Measurements from ENCODE around the gene MEIS2.

MEIS2 gene

GRCh38 chr15:37037850-37038715 is 62.3 kb downstream of the MEIS2 start:
- DNase-seq = no peak

GRCh38 chr15:37037071-37037655 is 63.2 kb downstream of the MEIS2 start:
- no peak for DNase-seq

- DNase-seq = no peak
Observed at GRCh38 chr15:37034835-37035748, 65.3 kb downstream of the MEIS2 start.

GRCh38 chr15:37034392-37034791 is 66.0 kb downstream of the MEIS2 start:
- no peak for DNase-seq

- DNase-seq = no peak
Observed at GRCh38 chr15:37032091-37032775, 68.1 kb downstream of the MEIS2 start.

GRCh38 chr15:37031198-37031597 is 69.2 kb downstream of the MEIS2 start:
- no peak for DNase-seq

- DNase-seq = no peak
Observed at GRCh38 chr15:37028625-37029296, 71.6 kb downstream of the MEIS2 start.

- no peak for DNase-seq
Observed at GRCh38 chr15:37020852-37021251, 79.5 kb downstream of the MEIS2 start.

GRCh38 chr15:37019479-37020433 is 80.6 kb downstream of the MEIS2 start:
- no peak for DNase-seq

- no peak for DNase-seq
Observed at GRCh38 chr15:37017031-37017625, 83.2 kb downstream of the MEIS2 start.

GRCh38 chr15:37016231-37016630 is 84.1 kb downstream of the MEIS2 start:
- no peak for DNase-seq

GRCh38 chr15:37015451-37015850 is 84.9 kb downstream of the MEIS2 start:
- no peak for DNase-seq

GRCh38 chr15:37015035-37015434 is 85.3 kb downstream of the MEIS2 start:
- DNase-seq = no peak

- DNase-seq = no peak
Observed at GRCh38 chr15:37014566-37014965, 85.8 kb downstream of the MEIS2 start.

GRCh38 chr15:37014137-37014536 is 86.2 kb downstream of the MEIS2 start:
- no peak for DNase-seq

GRCh38 chr15:37010595-37010994 is 89.8 kb downstream of the MEIS2 start:
- no peak for DNase-seq

- DNase-seq = no peak
Observed at GRCh38 chr15:37009288-37009687, 91.1 kb downstream of the MEIS2 start.

GRCh38 chr15:37008205-37008604 is 92.1 kb downstream of the MEIS2 start:
- no peak for DNase-seq

- no peak for DNase-seq
Observed at GRCh38 chr15:37007301-37007700, 93.0 kb downstream of the MEIS2 start.

GRCh38 chr15:37004981-37005735 is 95.2 kb downstream of the MEIS2 start:
- DNase-seq = no peak
